Measurements from ENCODE around the gene NFKBIB. TPM values are rescaled to one million over a fixed set of nuclear protein-coding genes. Genes with fewer than 3 reads are reported as not detected.
"Not testable (repeated sequence)": the region's sequence is repeated elsewhere in the genome, so short reads cannot be mapped to it uniquely, and the experiment has no call there.

NFKBIB gene
- total RNA-seq, 1 donor from 2014 or later = 21.7 TPM

DNA sequence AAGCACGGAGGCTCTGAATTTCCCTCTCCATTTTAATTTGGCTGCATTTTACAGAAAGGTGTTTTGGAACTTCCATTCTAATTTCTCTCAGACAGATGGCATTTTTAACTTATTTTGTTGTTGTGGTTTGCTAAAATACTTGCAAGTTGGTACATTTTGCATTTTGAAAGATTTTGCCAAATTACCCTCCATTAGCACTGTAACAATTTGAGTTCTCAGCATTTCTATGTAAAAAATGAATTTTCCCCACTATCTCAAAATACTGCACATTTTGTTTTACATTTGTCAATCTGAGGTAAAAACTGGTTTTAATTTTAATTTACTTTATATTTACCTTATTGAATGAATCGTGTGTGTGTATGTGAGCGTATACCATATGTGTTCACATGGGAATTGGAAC is 43.0 kb upstream of the NFKBIB start:
- Histone ChIP-seq H4K20me1 (ENCODE audit: insufficient read depth, low read length) (no peaks in the 10 kb centered on the region), H3K4me2 (ENCODE audit: low read length) (no peak overlapping the region), H2AFZ (ENCODE audit: low read depth, low read length) (no peak overlapping the region), H3K36me3 (ENCODE audit: insufficient read depth, low read length) (no peaks in the 10 kb centered on the region), H3K27ac (ENCODE audit: low read depth, low read length) (no peak overlapping the region), H3K9me3 (ENCODE audit: insufficient read depth, low read depth, low read length) (no peaks in the 10 kb centered on the region), H3K9ac (ENCODE audit: low read length) (no peak overlapping the region), H3K4me1 (ENCODE audit: insufficient read depth, low read length) (peaks cover 7% of the 10 kb centered on the region), H3K27me3 (ENCODE audit: insufficient read depth, low read length) (no peaks in the 10 kb centered on the region), H3K79me2 (ENCODE audit: insufficient read depth, low read length) (no peaks in the 10 kb centered on the region), H3K4me3 (ENCODE audit: insufficient read depth, low read depth, low read length) (no peak overlapping the region)
- TF ChIP-seq EZH2 (IDR thresholded peaks at IDR 0.05; ENCODE audit: insufficient read depth, low read length) (no peak), CTCF (IDR thresholded peaks at IDR 0.05; ENCODE audit: insufficient read depth, low read depth, low read length) (no peak)
- H3K4me3 Mint-ChIP-seq (ENCODE audit: unreplicated experiment) = no peak overlapping the region
- H3K9me3 Mint-ChIP-seq (ENCODE audit: unreplicated experiment) = no peaks in the 10 kb centered on the region
- FAIRE-seq (no peak), DNase-seq (ENCODE audit: low read depth) (no peak)
- H3K36me3 Mint-ChIP-seq (ENCODE audit: low read depth, unreplicated experiment) = no peaks in the 10 kb centered on the region
- no peaks in the 10 kb centered on the region for H3K27me3 Mint-ChIP-seq (ENCODE audit: low read depth, unreplicated experiment)
- peaks cover 5% of the 10 kb centered on the region for H3K4me1 Mint-ChIP-seq (ENCODE audit: low read depth, unreplicated experiment)
- H3K27ac Mint-ChIP-seq (ENCODE audit: unreplicated experiment) = no peak overlapping the region

DNA sequence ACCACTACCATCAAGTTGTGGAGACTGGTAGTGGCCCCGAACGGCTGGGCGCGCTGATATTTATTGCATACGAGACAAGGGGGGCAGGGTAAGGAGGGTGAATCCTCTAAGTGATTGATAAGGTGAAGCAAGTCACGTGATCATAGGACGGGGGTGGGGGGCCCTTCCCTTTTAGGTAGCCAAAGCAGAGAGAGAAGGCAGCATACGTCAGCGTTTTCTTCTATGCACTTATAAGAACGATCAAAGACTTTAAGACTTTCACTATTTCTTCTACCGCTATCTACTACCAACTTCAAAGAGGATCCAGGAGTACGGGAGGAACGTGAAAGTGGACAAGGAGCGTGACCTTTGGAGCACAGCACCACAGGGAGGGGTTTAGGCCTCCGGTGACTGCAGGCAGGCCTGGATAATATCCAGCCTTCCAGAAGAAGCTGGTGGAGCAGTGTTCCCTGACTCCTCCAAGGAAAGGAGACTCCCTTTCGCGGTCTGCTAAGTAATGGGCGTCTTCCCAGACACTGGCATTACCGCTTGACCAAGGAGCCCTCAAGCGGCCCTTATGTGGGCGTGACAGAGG is 40.1 kb upstream of the NFKBIB start:
- not testable (repeated sequence) for H2AFZ ChIP-seq (ENCODE audit: low read depth, low read length); H3K4me3 ChIP-seq (ENCODE audit: insufficient read depth, low read depth, low read length); H3K4me1 ChIP-seq (ENCODE audit: insufficient read depth, low read length); H3K4me2 ChIP-seq (ENCODE audit: low read length); H3K27me3 ChIP-seq (ENCODE audit: insufficient read depth, low read length); H3K27ac ChIP-seq (ENCODE audit: low read depth, low read length); H4K20me1 ChIP-seq (ENCODE audit: insufficient read depth, low read length); H3K9ac ChIP-seq (ENCODE audit: low read length); H3K4me1 Mint-ChIP-seq (ENCODE audit: low read depth, unreplicated experiment); H3K27ac Mint-ChIP-seq (ENCODE audit: unreplicated experiment); H3K27me3 Mint-ChIP-seq (ENCODE audit: low read depth, unreplicated experiment); H3K9me3 ChIP-seq (ENCODE audit: insufficient read depth, low read depth, low read length); H3K9me3 Mint-ChIP-seq (ENCODE audit: unreplicated experiment); FAIRE-seq; H3K36me3 ChIP-seq (ENCODE audit: insufficient read depth, low read length); H3K4me3 Mint-ChIP-seq (ENCODE audit: unreplicated experiment); H3K79me2 ChIP-seq (ENCODE audit: insufficient read depth, low read length); DNase-seq (ENCODE audit: low read depth); H3K36me3 Mint-ChIP-seq (ENCODE audit: low read depth, unreplicated experiment)

DNA sequence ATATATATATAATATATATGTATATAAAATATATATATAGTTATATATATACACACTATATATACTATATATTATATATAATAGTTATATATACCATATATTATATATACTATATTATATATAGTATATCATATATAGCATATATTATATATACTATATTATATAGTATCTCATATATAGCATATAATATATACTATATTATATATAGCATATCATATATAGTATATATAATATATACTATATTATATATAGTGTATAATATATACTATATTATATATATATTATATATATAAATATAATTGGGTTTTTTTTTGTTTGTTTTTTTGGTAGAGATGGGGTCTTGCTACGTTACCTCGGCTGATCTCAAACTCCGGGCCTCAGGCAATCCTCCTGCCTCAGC is 38.4 kb upstream of the NFKBIB start:
- H3K4me2 ChIP-seq (ENCODE audit: low read length) = no peak overlapping the region
- H3K9ac ChIP-seq (ENCODE audit: low read length) = no peak overlapping the region
- H3K9me3 ChIP-seq (ENCODE audit: insufficient read depth, low read depth, low read length) = no peaks in the 10 kb centered on the region
- no peaks in the 10 kb centered on the region for H3K36me3 Mint-ChIP-seq (ENCODE audit: low read depth, unreplicated experiment)
- no peak for TF ChIP-seq CTCF (IDR thresholded peaks at IDR 0.05; ENCODE audit: insufficient read depth, low read depth, low read length)
- TF ChIP-seq EZH2 (IDR thresholded peaks at IDR 0.05; ENCODE audit: insufficient read depth, low read length) = no peak
- peaks cover 4% of the 10 kb centered on the region for H3K4me1 Mint-ChIP-seq (ENCODE audit: low read depth, unreplicated experiment)
- FAIRE-seq = no peak
- H4K20me1 ChIP-seq (ENCODE audit: insufficient read depth, low read length) = no peaks in the 10 kb centered on the region
- H3K27me3 ChIP-seq (ENCODE audit: insufficient read depth, low read length) = no peaks in the 10 kb centered on the region
- no peaks in the 10 kb centered on the region for H3K9me3 Mint-ChIP-seq (ENCODE audit: unreplicated experiment)
- no peak for DNase-seq (ENCODE audit: low read depth)
- H3K27me3 Mint-ChIP-seq (ENCODE audit: low read depth, unreplicated experiment) = no peaks in the 10 kb centered on the region
- no peak overlapping the region for H3K27ac Mint-ChIP-seq (ENCODE audit: unreplicated experiment)
- H3K4me1 ChIP-seq (ENCODE audit: insufficient read depth, low read length) = peaks cover 5% of the 10 kb centered on the region
- H3K27ac ChIP-seq (ENCODE audit: low read depth, low read length) = no peak overlapping the region
- H2AFZ ChIP-seq (ENCODE audit: low read depth, low read length) = no peak overlapping the region
- no peaks in the 10 kb centered on the region for H3K36me3 ChIP-seq (ENCODE audit: insufficient read depth, low read length)
- no peak overlapping the region for H3K4me3 ChIP-seq (ENCODE audit: insufficient read depth, low read depth, low read length)
- H3K79me2 ChIP-seq (ENCODE audit: insufficient read depth, low read length) = no peaks in the 10 kb centered on the region
- no peak overlapping the region for H3K4me3 Mint-ChIP-seq (ENCODE audit: unreplicated experiment)
